Stimulated activated CD4-positive, alpha-beta T cell treated with anti-CD3 and anti-CD28 coated beads, Interleukin-1b, Interleukin-23, amount 100 ng/mL, for 24 hours (primary cell): ENCODE measurements around the gene TCEA2.

Experiments
- DNase-seq, 4 experiments: peaks; one replicate each; pipeline ENCODE4 v3.0.0-alpha.2; 2020; ENCODE audit warnings: low read depth in 4 of 4, low spot score in 1 of 4

Gene TCEA2

DNA sequence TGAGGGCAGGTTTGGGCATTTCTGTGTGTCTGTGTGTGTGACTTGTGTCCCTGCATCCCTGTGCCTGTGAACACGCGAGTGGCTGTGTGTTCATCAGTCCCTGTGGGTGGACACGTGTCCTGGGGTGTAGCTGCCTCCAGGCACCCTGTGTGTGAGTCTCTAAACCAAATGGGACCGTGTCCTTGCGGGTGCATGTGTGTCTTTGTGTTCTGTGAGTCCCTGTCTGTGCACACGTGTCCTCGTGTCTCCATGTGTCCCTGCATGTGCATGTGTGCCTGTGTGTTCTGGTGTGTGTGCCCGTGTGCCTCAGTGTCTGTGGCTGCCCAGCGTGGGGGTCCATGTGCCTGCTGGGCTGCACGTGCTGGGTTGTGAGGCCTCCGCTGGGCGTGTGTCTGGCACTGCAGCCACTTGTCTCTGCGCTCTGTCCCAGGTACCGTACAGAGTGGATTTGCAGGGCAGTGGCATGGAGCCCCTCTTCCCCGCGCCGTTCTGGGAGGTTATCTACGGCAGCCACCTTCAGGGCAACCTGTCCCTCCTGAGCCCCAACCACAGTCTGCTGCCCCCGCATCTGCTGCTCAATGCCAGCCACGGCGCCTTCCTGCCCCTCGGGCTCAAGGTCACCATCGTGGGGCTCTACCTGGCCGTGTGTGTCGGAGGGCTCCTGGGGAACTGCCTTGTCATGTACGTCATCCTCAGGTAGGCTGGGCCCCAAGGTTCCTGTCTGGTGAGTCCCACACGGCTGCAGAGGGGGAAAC lies 29.4 kb downstream of the TCEA2 start:
- DNase-seq, result no peak

DNA sequence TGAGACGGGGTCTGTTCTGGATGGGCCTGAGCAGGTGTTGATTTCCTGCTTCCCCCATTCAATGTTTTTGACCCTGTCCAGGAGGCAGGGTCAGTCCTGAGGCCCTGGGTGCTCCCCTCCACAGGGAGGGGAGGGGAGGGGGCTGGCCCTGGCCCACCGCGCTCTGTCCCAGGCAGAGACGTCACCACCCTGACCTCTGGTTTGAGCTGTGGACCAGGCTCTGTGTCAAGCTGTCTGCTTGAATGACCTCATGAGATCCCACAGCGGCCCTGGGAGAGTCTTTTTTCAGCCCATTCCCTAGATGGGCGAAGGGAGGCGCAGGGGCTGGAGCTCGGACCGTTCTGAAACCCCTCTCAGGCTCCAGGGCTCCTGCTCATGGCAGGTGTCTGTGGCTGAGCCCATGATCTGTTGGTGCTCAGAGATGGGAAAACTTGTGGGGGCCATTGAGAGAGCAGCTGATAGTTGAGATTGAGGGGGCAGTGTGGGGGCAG lies 30.1 kb downstream of the TCEA2 start:
- DNase-seq, result no peak

DNA sequence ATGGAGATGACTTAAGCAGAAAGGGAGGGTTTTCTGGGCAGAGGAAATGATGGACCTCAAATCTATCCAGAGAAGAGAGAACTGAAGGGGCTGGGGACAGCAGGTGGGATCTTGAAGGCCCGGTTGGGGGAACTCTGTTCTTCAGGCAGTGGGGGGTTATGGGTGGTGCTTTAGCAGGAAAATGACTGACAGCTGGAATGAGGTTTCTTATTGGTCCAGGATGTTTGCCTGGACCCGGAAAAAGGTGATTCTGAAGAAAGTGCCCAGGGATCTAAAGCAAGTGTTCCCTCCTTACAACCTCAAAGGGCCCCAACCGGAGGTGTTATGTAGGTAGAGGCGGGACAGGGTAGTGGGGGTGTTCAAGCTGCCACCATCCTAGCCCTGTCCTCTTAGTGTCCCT lies 32.5 kb downstream of the TCEA2 start:
- DNase-seq, result no peak

DNA sequence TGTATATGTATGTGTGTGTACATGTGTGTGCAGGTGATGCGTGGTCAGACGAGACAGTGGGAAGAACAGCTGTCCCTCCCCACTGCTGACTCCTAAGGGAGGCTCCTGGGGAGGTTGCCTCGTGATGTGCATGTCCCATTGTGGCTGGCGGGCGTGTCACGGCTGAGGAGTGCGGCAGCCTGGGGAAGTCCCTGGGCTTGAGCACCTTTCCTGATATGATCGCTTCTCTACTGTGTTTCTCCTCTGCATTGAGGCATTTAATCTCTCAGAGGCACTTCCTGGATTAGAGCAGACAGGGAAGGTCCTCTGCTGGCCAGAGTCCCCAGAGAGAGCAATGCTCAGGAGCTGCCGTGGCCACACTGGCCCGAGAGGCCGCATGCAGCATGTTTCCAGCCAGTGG lies 32.9 kb downstream of the TCEA2 start:
- DNase-seq, result no peak

DNA sequence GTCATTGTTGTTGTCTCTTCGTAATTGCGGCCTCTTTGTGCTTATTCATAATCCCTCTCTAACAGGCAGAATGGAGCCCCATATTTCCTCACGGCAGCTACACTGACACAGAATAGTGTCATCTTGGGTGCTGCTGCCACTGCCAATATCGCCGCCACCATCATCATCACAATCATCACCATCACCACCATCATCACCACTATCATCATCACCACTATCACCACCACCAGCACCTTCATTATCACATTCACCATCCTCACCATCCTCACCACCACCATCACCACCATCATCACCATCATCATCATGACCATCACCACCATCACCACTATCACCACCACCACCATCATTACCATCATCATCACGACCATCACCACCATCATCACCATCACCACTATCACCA lies 33.5 kb downstream of the TCEA2 start:
- DNase-seq, result no peak

DNA sequence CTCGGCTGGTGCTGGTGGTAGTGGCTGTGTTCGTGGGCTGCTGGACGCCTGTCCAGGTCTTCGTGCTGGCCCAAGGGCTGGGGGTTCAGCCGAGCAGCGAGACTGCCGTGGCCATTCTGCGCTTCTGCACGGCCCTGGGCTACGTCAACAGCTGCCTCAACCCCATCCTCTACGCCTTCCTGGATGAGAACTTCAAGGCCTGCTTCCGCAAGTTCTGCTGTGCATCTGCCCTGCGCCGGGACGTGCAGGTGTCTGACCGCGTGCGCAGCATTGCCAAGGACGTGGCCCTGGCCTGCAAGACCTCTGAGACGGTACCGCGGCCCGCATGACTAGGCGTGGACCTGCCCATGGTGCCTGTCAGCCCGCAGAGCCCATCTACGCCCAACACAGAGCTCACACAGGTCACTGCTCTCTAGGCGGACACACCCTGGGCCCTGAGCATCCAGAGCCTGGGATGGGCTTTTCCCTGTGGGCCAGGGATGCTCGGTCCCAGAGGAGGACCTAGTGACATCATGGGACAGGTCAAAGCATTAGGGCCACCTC lies 35.5 kb downstream of the TCEA2 start:
- no peak for DNase-seq

DNA sequence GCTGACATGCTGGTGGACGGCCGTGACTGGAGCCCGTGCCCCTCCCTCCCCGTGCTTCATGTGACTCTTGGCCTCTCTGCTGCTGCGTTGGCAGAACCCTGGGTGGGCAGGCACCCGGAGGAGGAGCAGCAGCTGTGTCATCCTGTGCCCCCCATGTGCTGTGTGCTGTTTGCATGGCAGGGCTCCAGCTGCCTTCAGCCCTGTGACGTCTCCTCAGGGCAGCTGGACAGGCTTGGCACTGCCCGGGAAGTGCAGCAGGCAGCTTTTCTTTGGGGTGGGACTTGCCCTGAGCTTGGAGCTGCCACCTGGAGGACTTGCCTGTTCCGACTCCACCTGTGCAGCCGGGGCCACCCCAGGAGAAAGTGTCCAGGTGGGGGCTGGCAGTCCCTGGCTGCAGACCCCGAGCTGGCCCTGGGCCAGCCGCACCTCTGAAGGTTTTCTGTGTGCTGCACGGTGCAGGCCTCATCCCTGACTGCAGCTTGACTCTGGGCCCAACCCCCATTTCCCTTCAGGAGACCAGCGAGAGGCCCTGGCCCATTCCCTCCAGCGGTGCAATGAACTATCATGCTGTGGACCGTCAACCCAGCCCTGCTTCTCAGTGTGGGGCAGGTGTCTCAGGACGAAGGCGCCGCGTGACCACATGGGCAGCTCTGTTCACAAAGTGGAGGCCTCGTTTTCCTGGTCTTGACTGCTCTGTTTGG lies 36.2 kb downstream of the TCEA2 start:
- no peak for DNase-seq

DNA sequence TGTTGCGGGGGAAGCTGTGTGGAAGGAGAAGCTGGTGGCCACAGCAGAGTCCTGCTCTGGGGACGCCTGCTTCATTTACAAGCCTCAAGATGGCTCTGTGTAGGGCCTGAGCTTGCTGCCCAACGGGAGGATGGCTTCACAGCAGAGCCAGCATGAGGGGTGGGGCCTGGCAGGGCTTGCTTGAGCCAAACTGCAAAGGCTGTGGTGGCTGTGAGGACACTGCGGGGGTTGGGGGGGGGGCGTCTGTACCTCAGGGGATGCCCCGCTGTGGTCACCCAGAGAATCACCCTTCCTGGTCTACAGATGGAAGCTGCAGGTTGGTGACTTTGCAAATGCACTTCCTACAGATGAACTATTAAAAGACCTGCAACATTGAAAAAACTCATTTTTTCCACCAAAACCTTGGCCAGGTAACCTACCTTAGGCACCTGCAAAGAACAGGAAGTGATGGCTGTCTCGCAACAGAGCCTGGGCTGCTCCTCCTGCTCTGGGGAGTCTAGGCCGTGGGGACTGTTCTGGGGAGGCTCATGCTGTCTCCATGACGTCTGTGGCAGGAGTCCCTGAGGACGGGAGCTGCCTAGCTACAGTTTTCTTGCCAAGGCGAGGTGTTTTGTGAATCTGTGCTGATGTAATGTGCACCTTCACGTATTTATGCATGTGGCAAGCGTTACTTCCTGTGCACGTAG lies 37.0 kb downstream of the TCEA2 start:
- DNase-seq, result no peak

DNA sequence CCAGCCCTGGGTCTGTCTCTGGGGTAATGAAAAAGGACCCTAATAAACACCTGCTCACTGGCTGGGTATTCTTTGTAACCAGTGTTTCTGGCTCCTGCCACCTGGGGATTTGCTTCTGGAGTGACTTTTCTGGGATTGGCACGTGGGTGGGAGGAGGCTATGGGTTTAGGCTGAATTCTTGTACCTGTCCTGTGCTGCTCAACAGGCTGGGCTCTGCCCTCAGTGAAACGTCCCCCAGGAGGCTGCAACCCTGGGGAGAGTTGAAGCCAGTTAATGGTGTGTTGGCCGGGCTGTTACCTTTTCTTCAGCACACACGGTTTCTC lies 37.5 kb downstream of the TCEA2 start:
- no peak for DNase-seq

DNA sequence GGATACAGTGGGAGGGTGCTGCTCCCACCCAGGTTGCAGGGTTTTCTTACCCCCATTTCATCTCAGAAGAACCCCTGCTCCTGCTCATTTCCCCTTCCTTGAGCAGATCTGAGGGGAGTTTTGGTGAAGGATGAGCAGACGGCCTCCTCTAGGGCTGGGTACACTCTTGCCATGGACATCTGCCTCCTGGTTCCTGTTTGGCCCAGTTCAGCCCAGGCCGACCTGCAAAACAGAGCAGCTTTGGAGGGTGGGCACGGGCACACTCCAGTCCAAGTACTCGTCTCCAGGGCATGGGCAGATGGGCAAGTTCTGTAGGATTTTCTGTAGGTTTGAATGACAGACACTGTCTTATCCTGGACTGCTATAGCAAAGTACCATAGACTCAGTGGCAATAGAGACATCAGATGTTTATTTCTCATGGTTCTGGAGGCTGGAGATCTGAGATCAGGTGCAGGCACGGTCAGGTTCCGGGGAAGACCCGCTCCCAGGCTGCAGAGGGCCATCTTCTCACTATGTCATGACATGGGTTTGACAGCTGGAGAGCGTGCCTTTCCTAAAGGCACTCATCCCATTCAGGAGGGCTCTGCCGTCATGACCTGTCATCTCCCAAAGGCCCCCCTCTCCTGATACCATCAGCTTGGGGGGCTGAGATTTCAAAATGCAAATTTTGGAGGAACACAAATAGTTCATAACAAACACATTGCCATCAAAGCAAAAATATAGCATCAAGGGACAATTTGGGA lies 38.1 kb downstream of the TCEA2 start:
- DNase-seq, result no peak

DNA sequence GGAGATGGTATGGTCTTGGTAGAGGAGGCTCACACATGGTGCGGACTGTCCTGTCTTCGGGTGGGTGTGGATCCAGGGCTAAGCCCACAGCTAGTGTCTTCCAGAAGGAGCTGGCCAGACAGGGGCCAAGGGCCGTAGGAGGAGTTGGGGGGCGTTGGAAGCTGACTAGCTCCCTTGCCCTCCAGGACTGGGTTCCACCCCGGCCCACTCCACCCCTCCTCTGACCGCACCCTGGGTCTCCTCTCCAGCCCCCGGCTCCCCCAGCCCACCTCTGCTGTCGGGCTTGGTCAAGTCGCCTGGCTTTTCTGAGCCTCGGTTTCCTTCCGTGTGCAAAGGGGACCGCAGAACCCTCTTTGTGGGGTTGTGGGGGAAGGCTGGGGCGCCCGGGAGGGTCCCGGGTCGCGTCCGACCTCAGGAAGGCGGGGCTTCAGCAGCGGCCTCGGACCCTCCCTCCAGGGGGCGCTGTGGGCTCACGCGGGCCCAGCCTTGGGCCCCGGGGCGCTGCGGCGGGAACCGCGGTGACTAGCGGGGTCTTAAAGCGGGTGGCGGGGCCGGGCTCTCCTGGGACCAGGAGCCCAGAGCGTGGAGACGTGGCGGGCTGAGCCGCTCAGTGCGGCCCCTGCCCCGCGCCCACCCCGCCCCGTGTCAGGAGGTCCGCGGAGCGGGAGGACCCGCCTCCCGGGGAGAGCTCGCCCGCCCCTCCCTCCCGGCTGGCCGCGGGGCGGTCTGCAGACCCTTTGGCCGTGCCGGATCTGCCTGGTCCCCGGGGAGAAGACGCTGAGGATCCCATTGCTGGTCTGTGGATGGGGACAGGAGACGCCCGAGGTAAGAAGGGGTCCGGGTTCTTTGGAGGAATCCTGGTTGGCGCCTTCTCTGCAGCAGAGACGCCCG lies 39.0 kb downstream of the TCEA2 start:
- DNase-seq, result peak; percentile 46 to 61 (median 56)

DNA sequence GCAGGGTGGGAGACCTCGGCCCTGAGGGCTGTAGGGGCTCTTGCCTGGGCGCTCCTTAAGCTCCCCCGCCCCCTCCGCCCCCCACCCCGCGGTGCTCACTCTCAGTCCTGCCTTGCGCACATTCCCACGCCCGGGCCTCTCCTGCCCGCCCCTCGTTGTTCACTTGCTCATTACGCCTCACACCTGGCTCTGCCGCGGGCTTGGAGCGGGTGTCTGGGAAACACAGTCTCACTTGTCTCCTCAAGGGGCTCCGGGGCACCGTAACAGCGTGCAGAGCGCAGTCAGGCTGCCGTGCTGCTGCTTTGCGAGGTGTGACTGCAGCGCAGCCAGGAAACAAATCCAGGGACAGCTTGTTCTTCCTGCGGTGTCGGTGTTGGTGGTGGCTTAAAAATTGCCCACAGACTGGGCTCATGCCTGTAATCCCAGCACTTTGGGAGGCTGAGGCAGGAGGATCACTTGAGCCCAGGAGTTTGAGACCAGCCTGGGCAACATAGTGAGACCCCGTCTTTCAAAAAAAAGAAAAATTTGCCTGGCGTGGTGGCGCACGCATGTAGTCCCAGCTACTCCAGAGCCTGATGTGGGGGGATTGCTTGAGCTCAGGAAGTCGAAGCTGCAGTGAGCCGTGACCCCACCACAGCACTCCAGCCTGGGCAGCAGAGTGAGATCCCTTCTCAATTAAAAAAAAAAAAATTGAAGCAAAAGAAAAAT lies 39.8 kb downstream of the TCEA2 start:
- DNase-seq, result no peak

DNA sequence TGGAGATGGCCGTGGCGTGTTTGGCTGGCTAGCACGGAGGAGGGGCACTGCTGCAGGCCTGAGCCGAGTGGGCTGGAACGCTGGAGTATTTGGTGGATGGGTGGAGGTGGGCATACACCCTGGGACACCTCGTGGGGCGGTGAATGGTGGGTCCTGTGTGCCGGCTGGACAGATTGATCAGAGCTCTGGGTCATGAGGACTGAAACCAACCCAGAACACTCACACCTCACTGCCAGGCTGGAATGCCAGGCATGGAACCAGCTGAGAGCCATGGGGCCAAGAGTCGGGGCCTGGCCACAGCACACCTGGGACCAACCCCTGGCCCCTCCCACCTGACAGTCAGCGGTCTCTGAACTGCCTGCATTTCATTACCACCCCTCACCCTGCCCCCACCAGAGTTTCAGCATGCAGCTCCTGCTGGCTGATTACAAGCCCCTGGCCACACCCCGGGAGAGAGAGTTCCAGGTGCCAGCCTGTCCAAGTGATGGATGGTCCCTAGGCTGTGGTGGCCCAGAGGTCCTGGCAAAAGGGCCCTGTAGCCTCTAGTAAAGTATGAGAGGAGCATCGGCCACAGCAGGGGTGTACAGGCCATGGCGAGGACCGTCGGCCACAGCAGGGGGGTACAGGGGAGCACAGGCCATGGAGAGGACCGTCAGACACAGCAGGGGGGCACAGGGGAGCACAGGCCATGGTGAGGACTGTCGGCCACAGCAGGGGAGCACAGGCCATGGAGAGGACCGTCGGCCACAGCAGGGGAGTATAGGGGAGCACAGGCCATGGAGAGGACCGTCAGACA lies 41.1 kb downstream of the TCEA2 start:
- no peak for DNase-seq

DNA sequence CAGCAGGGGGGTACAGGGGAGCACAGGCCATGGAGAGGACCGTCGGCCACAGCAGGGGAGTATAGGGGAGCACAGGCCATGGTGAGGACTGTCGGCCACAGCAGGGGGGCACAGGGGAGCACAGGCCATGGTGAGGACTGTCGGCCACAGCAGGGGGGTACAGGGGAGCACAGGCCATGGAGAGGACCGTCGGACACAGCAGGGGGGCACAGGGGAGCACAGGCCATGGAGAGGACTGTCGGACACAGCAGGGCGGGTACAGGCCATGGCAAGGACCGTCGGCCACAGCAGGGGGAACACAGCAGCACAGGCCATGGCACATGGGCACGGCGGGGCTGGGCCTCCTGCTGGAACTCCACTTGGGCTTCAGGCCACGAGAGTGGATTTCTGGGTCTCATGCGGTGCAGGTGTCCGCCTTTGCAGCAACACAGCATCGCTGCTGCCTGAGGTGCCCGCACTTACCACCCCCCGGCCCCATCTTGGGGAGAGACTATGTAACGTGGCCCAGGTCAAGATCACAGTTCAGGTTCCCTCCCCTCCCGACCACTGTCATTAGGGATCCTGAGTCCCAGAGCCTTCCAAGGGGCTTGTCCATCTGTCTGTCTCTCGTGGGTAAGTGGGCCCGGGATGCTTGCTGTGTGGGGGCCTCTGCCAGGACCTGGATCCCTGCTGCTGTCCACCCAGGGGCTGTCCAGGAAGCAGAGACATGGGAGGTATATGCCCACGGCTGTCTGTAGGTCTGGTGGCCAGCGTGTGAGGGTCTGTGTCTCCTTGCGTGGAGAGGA lies 41.9 kb downstream of the TCEA2 start:
- DNase-seq, result no peak

DNA sequence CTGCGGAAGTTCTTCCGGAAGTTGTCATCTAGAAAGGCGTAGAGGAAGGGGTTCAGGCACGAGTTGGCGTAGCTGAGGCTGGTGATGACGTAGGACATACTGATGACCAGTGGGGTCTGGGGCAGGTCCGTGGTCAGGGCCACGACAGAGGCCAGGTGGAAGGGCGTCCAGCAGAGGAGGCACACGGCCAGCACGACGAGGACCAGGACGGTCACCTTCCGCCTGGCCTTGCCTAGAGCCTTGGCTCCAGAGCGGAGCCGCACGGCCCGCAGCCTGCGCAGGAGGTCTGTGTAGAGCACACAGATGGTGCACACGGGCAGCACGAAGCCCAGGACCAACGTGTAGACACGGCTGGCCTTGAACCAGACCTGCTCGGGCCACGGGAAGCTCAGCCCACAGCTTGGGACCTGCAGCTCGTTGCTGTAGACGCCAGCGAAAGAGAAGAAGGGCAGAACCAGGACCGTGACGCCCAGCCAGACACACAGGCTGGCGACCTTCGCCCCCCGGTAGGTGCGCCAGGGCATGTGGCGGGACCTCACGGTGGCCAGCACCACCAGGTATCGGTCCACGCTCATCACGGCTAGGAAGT lies 42.9 kb downstream of the TCEA2 start:
- no peak for DNase-seq

DNA sequence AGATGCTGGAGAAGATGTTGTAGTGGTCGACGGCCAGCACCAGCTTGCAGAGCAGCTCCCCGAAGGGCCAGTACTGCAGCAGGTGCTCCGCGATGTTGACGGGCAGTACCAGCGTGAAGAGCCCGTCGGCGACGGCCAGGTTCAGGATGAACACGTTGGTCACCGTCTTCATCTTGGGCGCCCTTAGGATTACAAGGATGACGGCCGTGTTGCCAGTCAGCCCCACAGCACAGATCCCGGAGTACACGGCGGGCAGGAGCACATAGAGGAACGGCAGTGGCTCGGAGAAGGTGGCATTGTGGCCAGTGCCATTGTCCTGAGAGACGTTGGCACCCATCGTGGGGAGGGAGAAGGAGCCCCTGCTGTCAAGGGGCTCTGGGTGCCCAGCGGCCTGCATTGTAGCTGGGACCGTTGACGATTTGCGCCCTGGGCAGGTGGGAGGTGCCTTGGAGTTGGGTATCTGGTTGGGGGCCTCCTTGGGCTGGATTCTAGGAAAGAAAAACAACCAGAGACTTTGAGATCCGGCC lies 43.5 kb downstream of the TCEA2 start:
- DNase-seq, result no peak

DNA sequence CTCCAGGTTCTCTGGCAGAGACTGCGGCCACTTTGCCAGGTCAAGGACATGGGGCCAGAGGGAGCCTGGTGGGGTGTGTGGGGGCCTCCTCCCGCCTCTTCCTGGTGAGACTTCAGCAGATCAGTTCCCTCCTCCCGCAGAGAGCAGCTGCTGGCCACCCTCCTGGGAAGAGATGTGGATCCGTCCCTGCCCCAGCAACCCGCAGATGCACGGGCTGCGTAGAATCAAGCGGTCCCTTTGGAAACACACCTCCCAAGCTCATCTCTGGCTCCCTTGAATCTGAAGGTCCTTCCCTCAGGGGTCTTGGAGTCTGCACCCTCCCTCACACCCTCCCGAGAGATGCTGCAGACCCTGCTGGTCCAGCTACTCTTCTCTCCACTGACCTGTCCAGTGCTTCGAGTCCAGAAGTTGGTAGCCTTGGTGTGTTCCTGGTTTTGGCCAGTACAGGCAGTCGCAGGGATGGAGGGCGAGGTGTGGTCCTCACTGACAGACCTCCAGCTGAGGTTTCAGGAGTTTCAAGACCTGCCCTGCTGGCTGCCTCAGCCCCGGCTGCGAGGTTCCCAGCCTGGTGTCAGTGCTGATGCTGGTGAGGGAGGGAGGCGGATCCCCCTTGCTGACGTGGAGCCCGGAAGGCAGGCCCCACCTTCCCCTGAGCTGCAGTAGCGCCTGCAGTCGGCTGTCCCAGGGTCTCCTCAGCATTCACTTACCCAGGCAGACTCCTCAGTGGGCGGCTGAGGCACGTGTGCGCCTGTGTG lies 44.2 kb downstream of the TCEA2 start, which contains the start of gene NPBWR2:
Gene NPBWR2, minus strand, starts transcription at position 585 of the 755 bp plus-strand sequence. CDS start 734 bp downstream, outside the sequence.
- DNase-seq, result no peak
